ENCODE results near the gene SLC10A6.

The SLC10A6 gene

DNA sequence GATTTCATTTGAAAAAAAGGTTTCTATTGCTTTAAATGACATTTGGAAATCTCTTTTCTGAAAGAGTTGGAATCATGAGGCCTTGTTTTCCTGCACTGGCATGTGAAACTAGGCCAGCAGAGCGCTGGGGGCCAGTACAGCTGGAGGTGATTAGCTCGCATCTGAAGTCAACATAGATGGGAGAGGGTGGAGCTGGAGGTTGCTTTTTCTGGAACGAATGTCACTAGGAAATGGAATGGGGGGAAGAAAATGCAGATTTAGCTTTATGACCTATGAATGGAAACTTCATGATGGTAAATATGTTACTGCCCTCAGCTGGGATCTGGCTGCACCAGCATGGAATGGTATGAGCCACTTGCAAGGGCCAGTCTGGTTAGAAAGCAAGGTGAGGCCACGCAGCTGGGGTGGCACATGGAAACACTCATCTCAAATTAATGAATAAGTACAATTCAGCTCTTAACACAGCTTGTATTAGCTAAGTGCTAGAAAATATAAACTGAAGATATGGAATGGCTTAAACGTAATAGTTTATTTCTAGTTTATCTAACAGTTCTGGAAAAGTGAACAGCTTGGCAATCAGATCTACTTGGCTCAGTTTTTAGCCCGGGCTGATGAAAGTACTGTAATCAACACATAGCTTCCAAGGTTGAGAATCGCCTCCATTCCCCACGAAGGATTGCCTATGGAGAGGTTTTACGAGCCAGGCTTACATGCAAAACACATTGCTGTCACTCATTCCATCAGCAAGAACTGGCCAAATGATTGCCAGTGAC is 32.5 kb downstream of the SLC10A6 start:
- DNase-seq (ENCODE audit: low read depth, low spot score) = no peak
- H3K4me3 ChIP-seq (ENCODE audit: low read length) = no peak overlapping the region

GRCh38 chr4:86815653-86816052 is 33.5 kb downstream of the SLC10A6 start:
- DNase-seq (ENCODE audit: low read depth, low spot score) = no peak
- no peak overlapping the region for H3K4me3 ChIP-seq (ENCODE audit: low read length)

DNA sequence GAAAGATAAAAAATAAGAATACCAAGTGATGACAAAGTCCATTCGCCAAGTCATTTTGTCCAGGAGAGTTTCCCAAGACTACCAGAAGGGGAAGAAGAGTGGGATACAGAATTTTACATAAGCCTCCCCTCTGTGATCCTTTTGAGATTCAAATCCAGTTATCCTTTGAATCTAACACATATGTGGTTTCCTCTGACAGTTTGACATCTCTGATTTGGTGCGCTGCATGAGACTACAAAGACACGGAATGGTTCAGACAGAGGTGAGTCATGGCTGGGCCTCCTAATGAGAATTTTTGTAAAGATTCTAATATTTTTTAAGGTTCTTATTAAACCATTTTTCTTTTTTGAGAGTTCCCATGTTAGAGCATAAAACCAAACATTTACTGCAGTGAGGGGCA is 38.3 kb downstream of the SLC10A6 start:
- H3K4me3 ChIP-seq (ENCODE audit: low read length) = no peak overlapping the region
- no peak for DNase-seq (ENCODE audit: low read depth, low spot score)

GRCh38 chr4:86809809-86810208 is 39.4 kb downstream of the SLC10A6 start:
- no peak for DNase-seq (ENCODE audit: low read depth, low spot score)
- H3K4me3 ChIP-seq (ENCODE audit: low read length) = no peak overlapping the region

DNA sequence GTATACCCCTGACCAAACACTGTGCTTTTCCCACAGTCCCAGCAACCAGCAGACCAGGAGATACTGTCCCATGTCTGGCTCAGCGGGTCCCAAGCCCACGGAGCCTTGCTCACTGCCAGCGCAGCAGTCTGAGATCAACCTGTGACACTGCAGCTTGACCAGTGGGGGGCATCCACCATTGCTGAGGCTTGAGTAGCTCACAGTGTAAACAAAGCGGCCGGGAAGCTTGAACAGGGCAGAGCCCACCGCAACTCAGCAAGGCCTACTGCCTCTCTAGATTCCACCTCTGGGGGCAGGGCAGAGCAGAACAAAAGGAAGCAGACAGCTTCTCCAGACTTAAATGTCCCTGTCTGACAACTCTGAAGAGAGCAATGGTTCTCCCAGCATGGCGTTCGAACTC is 58.1 kb downstream of the SLC10A6 start:
- H3K4me3 ChIP-seq (ENCODE audit: low read length) = no peak overlapping the region
- DNase-seq (ENCODE audit: low read depth, low spot score) = peak; percentile 34

- no peak for DNase-seq (ENCODE audit: low read depth, low spot score)
- no peak overlapping the region for H3K4me3 ChIP-seq (ENCODE audit: low read length)
Observed at GRCh38 chr4:86788826-86789225, 60.4 kb downstream of the SLC10A6 start.

GRCh38 chr4:86778175-86778574 is 71.0 kb downstream of the SLC10A6 start:
- DNase-seq (ENCODE audit: low read depth, low spot score) = no peak
- no peak overlapping the region for H3K4me3 ChIP-seq (ENCODE audit: low read length)

- no peak for DNase-seq (ENCODE audit: low read depth, low spot score)
- H3K4me3 ChIP-seq (ENCODE audit: low read length) = no peak overlapping the region
Observed at GRCh38 chr4:86775061-86775460, 74.1 kb downstream of the SLC10A6 start.
